ENCODE measurements around the gene PDXDC1.
"Not testable (repeated sequence)": the region's sequence is repeated elsewhere in the genome, so short reads cannot be mapped to it uniquely, and the experiment has no call there.

PDXDC1 gene

DNA sequence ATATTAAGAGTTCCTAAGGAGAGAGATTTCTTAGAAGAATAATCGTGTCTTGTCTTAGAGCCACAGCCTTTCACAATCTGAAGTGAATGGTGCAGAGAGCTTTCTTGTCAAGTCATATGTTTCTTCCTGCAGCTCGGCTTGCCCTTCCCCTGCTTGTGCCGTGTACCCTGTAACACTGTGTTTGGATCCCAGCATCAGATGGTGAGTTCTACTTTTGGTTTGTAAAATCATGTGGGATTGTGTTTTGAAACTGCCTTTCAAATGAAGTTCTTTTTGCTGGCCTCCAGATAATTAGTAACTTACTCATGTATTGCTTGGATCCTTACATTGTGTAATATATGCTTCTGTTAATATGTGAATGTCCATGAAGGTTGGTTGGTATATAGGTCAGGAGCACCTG, 33.8 kb downstream of the PDXDC1 start:
- H3K27ac ChIP-seq (ENCODE audit: low read depth, low read length); H3K9ac ChIP-seq (ENCODE audit: low read length); H3K9me3 ChIP-seq (ENCODE audit: insufficient read depth, low read length); H3F3A ChIP-seq (ENCODE audit: insufficient read depth); H3K9me2 ChIP-seq (replicated peaks; ENCODE audit: insufficient read depth, low read length); H3K79me2 ChIP-seq (ENCODE audit: insufficient read depth, low read length); H3K27me3 ChIP-seq (ENCODE audit: low read length); H4K20me1 ChIP-seq (ENCODE audit: low read depth, low read length); H3K4me3 ChIP-seq (ENCODE audit: insufficient read depth, low read length, poor library complexity, severe bottlenecking); H2AFZ ChIP-seq (ENCODE audit: low read depth, low read length, severe bottlenecking); H3K4me2 ChIP-seq (ENCODE audit: low read depth, low read length, poor library complexity, severe bottlenecking): not testable (repeated sequence)
- H3K36me3 ChIP-seq (ENCODE audit: low read length) = peaks cover 21% of the 10 kb centered on the region; the same call in 1 of the 2 replicates

DNA sequence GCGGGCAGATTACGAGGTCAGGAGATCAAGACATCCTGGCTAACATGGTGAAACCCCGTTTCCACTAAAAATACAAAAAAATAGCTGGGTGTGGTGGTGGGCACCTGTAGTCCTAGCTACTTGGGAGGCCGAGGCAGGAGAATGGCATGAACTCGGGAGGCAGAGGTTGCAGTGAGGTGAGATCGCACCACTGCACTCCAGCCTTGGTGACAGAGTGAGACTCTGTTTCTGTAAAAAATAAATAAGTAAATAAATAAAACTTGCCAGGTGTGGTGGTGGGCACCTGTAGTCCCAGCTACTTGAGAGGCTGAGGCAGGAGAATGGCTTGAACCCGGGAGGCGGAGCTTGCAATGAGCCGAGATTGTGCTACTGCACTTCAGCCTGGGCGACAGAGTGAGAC, 38.1 kb downstream of the PDXDC1 start:
- H3K9ac ChIP-seq (ENCODE audit: low read length); H3K4me3 ChIP-seq (ENCODE audit: insufficient read depth, low read length, poor library complexity, severe bottlenecking); H3K4me2 ChIP-seq (ENCODE audit: low read depth, low read length, poor library complexity, severe bottlenecking); H4K20me1 ChIP-seq (ENCODE audit: low read depth, low read length); H3K79me2 ChIP-seq (ENCODE audit: insufficient read depth, low read length); H3K9me2 ChIP-seq (replicated peaks; ENCODE audit: insufficient read depth, low read length); H3K27me3 ChIP-seq (ENCODE audit: low read length); H3K27ac ChIP-seq (ENCODE audit: low read depth, low read length); H3K9me3 ChIP-seq (ENCODE audit: insufficient read depth, low read length); H2AFZ ChIP-seq (ENCODE audit: low read depth, low read length, severe bottlenecking); H3F3A ChIP-seq (ENCODE audit: insufficient read depth): not testable (repeated sequence)
- peaks cover 18% of the 10 kb centered on the region; the same call in 1 of the 2 replicates for H3K36me3 ChIP-seq (ENCODE audit: low read length)

DNA sequence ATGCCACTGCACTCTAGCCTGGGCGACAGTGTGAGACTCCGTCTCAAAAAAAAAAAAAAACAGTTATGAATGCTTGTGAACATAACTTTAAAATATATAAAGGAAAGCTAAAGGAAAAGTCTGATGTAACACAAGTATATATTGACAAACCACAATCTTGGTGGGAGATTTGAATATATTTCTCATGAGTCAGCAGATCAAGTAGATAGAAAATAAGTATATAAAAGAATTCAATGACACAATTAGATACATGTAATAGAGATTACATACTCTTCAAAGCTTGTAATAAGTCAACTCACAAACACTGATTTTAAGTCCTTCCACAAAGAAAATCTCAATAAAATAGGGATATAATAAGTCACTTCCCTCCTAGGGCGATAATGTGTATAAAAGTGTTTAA, 40.8 kb downstream of the PDXDC1 start:
- not testable (repeated sequence) for H3K36me3 ChIP-seq (ENCODE audit: low read length); H3K4me3 ChIP-seq (ENCODE audit: insufficient read depth, low read length, poor library complexity, severe bottlenecking); H3K27ac ChIP-seq (ENCODE audit: low read depth, low read length); H3K4me2 ChIP-seq (ENCODE audit: low read depth, low read length, poor library complexity, severe bottlenecking); H3K9me2 ChIP-seq (replicated peaks; ENCODE audit: insufficient read depth, low read length); H3K27me3 ChIP-seq (ENCODE audit: low read length); H3K9ac ChIP-seq (ENCODE audit: low read length); H3K79me2 ChIP-seq (ENCODE audit: insufficient read depth, low read length); H3F3A ChIP-seq (ENCODE audit: insufficient read depth); H4K20me1 ChIP-seq (ENCODE audit: low read depth, low read length); H3K9me3 ChIP-seq (ENCODE audit: insufficient read depth, low read length); H2AFZ ChIP-seq (ENCODE audit: low read depth, low read length, severe bottlenecking)

DNA sequence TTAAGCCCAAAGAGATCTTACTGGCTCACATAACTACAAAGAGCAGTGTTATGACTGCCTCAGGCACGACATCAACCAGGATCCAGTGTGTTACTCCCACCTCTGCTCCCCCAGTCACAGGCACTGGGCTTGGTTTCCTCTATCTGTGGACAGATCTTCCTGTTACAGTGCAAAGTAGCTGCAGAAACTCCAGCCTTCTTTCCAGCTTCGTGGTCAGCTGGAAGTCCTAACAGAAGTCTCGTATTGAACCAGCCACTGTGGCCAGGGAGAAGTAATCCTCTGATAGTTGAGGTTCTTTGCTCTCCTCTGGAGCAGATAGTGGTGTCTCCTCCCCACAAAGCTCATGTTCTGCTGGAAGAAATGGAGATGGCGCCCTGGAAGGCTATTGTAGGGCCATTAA, 41.5 kb downstream of the PDXDC1 start:
- not testable (repeated sequence) for H3K27ac ChIP-seq (ENCODE audit: low read depth, low read length); H3K36me3 ChIP-seq (ENCODE audit: low read length)

DNA sequence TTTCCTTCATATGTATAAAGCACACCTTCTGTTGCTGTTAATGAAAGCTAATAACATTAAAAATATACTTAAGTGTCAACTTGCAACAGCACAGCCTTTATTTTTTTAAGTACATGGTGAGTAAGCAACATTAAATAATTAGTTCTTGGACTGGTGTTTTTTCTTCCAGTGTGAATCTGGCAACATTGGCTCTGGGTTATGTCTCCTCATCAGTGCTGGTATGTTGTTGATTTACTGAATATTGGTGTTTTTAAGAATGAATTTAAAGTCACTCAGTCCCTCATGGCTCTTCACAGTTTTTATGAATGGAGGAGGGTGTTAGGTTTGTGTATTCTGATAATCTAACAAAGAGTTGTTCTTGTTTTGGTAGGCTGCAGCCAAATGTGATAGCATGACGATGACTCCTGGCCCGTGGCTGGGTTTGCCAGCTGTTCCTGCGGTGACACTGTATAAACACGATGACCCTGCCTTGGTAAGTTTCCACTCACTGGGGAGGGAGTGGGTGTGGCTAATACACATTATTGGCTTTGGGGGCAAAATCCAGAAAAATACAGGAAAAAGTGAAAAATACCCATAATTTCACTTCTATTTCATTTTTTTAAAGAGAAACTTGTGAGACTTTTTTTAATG, 42.2 kb downstream of the PDXDC1 start:
- not testable (repeated sequence) for H3K27me3 ChIP-seq (ENCODE audit: low read length); H3K36me3 ChIP-seq (ENCODE audit: low read length); H3K4me3 ChIP-seq (ENCODE audit: insufficient read depth, low read length, poor library complexity, severe bottlenecking); H3K9me3 ChIP-seq (ENCODE audit: insufficient read depth, low read length); H3K27ac ChIP-seq (ENCODE audit: low read depth, low read length); H3K4me2 ChIP-seq (ENCODE audit: low read depth, low read length, poor library complexity, severe bottlenecking); H3K79me2 ChIP-seq (ENCODE audit: insufficient read depth, low read length); H3K9ac ChIP-seq (ENCODE audit: low read length); H2AFZ ChIP-seq (ENCODE audit: low read depth, low read length, severe bottlenecking); H3F3A ChIP-seq (ENCODE audit: insufficient read depth); H4K20me1 ChIP-seq (ENCODE audit: low read depth, low read length); H3K9me2 ChIP-seq (replicated peaks; ENCODE audit: insufficient read depth, low read length)

More for the DNA sequence above, 41.5 kb downstream of the PDXDC1 start:
- H2AFZ ChIP-seq (ENCODE audit: low read depth, low read length, severe bottlenecking); H4K20me1 ChIP-seq (ENCODE audit: low read depth, low read length); H3K9me3 ChIP-seq (ENCODE audit: insufficient read depth, low read length); H3K9ac ChIP-seq (ENCODE audit: low read length); H3K27me3 ChIP-seq (ENCODE audit: low read length); H3K9me2 ChIP-seq (replicated peaks; ENCODE audit: insufficient read depth, low read length); H3K79me2 ChIP-seq (ENCODE audit: insufficient read depth, low read length); H3K4me2 ChIP-seq (ENCODE audit: low read depth, low read length, poor library complexity, severe bottlenecking); H3F3A ChIP-seq (ENCODE audit: insufficient read depth); H3K4me3 ChIP-seq (ENCODE audit: insufficient read depth, low read length, poor library complexity, severe bottlenecking): not testable (repeated sequence)

DNA sequence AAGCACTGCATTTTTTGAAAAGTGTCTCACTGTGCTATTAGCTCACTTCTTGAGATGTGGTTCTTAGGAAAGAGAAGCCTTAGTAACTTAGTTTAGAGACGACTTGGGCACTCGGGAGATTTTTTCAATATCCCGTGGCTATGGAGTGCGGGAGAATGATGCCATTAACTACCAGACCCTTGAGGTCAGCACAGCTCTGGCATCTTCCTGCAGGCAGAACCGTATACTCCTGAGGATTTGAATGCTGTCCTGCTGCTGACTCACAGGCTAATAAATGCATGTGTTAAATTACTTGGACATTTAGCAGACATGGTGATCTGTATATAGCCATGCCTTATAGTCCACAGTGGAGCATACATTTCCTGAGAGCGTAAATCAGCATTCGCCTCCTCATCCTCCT, 46.6 kb downstream of the PDXDC1 start:
- not testable (repeated sequence) for H3F3A ChIP-seq (ENCODE audit: insufficient read depth); H3K9me3 ChIP-seq (ENCODE audit: insufficient read depth, low read length); H4K20me1 ChIP-seq (ENCODE audit: low read depth, low read length); H3K36me3 ChIP-seq (ENCODE audit: low read length); H3K27me3 ChIP-seq (ENCODE audit: low read length); H2AFZ ChIP-seq (ENCODE audit: low read depth, low read length, severe bottlenecking); H3K9me2 ChIP-seq (replicated peaks; ENCODE audit: insufficient read depth, low read length); H3K4me3 ChIP-seq (ENCODE audit: insufficient read depth, low read length, poor library complexity, severe bottlenecking); H3K27ac ChIP-seq (ENCODE audit: low read depth, low read length); H3K9ac ChIP-seq (ENCODE audit: low read length); H3K4me2 ChIP-seq (ENCODE audit: low read depth, low read length, poor library complexity, severe bottlenecking); H3K79me2 ChIP-seq (ENCODE audit: insufficient read depth, low read length)
